ENCODE results near the gene PHF2. TPM values are rescaled to one million over a fixed set of nuclear protein-coding genes. Genes with fewer than 3 reads are reported as not detected.

Gene PHF2
- total RNA-seq, 1 experiment from 2014 or later = 17.4 TPM

GRCh38 chr9:93668261-93668871 is 92.0 kb downstream of the PHF2 start:
- no peak overlapping the region for H2BK5ac ChIP-seq (ENCODE audit: insufficient read length, low read length)
- H3K27ac Mint-ChIP-seq = peak overlapping the region in 2 of 3 experiments; percentile 35 to 57; a peak in 3 of 7 replicates
- H3K9ac ChIP-seq (ENCODE audit: extremely low read depth, insufficient read length, low read length) = no peak overlapping the region
- no peaks in the 10 kb centered on the region for H3K4me1 ChIP-seq (ENCODE audit: insufficient read depth, low read length)
- H2AK5ac ChIP-seq (ENCODE audit: insufficient read length, low read length) = no peak overlapping the region
- no peak overlapping the region for H3K4me3 Mint-ChIP-seq
- no peak overlapping the region for H4K8ac ChIP-seq (replicated peaks; ENCODE audit: insufficient read length, low read depth, low read length)
- no peak overlapping the region for H2BK12ac ChIP-seq (ENCODE audit: insufficient read length, low read depth, low read length)
- TF ChIP-seq, protein P1, sequence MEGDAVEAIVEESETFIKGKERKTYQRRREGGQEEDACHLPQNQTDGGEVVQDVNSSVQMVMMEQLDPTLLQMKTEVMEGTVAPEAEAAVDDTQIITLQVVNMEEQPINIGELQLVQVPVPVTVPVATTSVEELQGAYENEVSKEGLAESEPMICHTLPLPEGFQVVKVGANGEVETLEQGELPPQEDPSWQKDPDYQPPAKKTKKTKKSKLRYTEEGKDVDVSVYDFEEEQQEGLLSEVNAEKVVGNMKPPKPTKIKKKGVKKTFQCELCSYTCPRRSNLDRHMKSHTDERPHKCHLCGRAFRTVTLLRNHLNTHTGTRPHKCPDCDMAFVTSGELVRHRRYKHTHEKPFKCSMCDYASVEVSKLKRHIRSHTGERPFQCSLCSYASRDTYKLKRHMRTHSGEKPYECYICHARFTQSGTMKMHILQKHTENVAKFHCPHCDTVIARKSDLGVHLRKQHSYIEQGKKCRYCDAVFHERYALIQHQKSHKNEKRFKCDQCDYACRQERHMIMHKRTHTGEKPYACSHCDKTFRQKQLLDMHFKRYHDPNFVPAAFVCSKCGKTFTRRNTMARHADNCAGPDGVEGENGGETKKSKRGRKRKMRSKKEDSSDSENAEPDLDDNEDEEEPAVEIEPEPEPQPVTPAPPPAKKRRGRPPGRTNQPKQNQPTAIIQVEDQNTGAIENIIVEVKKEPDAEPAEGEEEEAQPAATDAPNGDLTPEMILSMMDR (conservative IDR thresholded peaks at IDR 0.05) = no peak
- peaks cover 0 to 7% of the 10 kb centered on the region in 2 experiments; a peak in 2 of 5 replicates for H3K9me3 Mint-ChIP-seq
- H2BK20ac ChIP-seq (ENCODE audit: low read depth, low read length, poor library complexity, severe bottlenecking) = no peak overlapping the region
- H3K14ac ChIP-seq (ENCODE audit: insufficient read depth, low read length) = no peak overlapping the region
- no peak overlapping the region for H3K23ac ChIP-seq (ENCODE audit: insufficient read length, low read depth, low read length)
- WGBS (ENCODE audit: extremely low coverage, insufficient read length, low lambda C conversion rate) = no CpG with 5 or more reads among the region's 12 CpGs
- no peaks in the 10 kb centered on the region; the same call in 1 of the 2 replicates for H3K27me3 Mint-ChIP-seq (ENCODE audit: low read depth)
- no peak overlapping the region for H2BK120ac ChIP-seq (ENCODE audit: low read depth, low read length, poor library complexity, severe bottlenecking)
- H3K18ac ChIP-seq (ENCODE audit: insufficient read length, low read depth, low read length) = no peak overlapping the region
- no peaks in the 10 kb centered on the region for H3K9me3 ChIP-seq (ENCODE audit: control insufficient read depth, low read depth, low read length)
- H4K91ac ChIP-seq (ENCODE audit: insufficient read length, low read depth, low read length) = no peak overlapping the region
- no peak overlapping the region for H3K27ac ChIP-seq (ENCODE audit: insufficient read length, low read depth, low read length)
- H3K79me1 ChIP-seq (ENCODE audit: insufficient read depth, low read depth, low read length, poor library complexity, severe bottlenecking) = no peaks in the 10 kb centered on the region
- peaks cover 1% of the 10 kb centered on the region for H3K23me2 ChIP-seq (ENCODE audit: insufficient read length, low read depth, low read length, poor library complexity, severe bottlenecking)
- no peak overlapping the region for H2BK15ac ChIP-seq (ENCODE audit: low read depth, low read length)
- H3K56ac ChIP-seq (ENCODE audit: insufficient read length, low read depth, low read length) = no peak overlapping the region
- peaks cover 0 to 29% (median 1%) of the 10 kb centered on the region in 3 experiments; a peak in 3 of 7 replicates for H3K36me3 Mint-ChIP-seq (ENCODE audit: insufficient read depth in 1 of 3, low read depth in 3 of 3)
- H3T11ph ChIP-seq (ENCODE audit: low read length) = no peak overlapping the region
- no peaks in the 10 kb centered on the region for H3K27me3 ChIP-seq (ENCODE audit: insufficient read depth, low read length)
- peak; percentile 26 for DNase-seq
- H3K79me2 ChIP-seq (ENCODE audit: insufficient read depth, low read length) = no peaks in the 10 kb centered on the region
- H3K4me1 Mint-ChIP-seq = peaks cover 0 to 11% of the 10 kb centered on the region in 2 experiments; a peak in 2 of 4 replicates
- H4K5ac ChIP-seq (ENCODE audit: insufficient read length, low read depth, low read length) = no peak overlapping the region
- H2AFZ ChIP-seq (ENCODE audit: low read length) = no peak overlapping the region
- no peak overlapping the region for H3K4me2 ChIP-seq (ENCODE audit: insufficient read depth, insufficient read length, low read length)
- no peak overlapping the region for H3K4ac ChIP-seq (ENCODE audit: low read depth, low read length)
- no peaks in the 10 kb centered on the region for H4K20me1 ChIP-seq (ENCODE audit: control insufficient read depth, insufficient read depth, insufficient read length)

Data from H9 (cell line).